Smooth muscle cell (in vitro differentiated cells): Measurements from ENCODE around the gene PRCP. TPM values are rescaled to one million over a fixed set of nuclear protein-coding genes. Genes with fewer than 3 reads are reported as not detected.
A peak's percentile ranks its signal among the peaks of the same experiment; 100 is the strongest.
"Not testable (repeated sequence)": the region's sequence is repeated elsewhere in the genome, so short reads cannot be mapped to it uniquely, and the experiment has no call there.

Source experiments
- DNase-seq: peaks from one replicate; lab custom pipeline; 2025; ENCODE audit not compliant: unreplicated experiment; lab: John Stamatoyannopoulos, UW
- H2AFZ ChIP-seq: fragments of 200-600 bp; sonication (generic); 2 replicates; pipeline ENCODE4 v1.6.0; 2016; ENCODE audit warnings: antibody characterized with exemption, low read depth, mild to moderate bottlenecking
- H3F3A ChIP-seq: fragments of 200-600 bp; sonication (generic); 2 replicates; pipeline ENCODE4 v1.6.0; 2017; ENCODE audit warnings: antibody characterized with exemption, low read depth
- H3K27ac ChIP-seq: fragments of 200-600 bp; sonication (generic); 2 replicates; pipeline ENCODE4 v1.5.1; 2016; ENCODE audit warnings: low read depth, mild to moderate bottlenecking
- H3K27me3 ChIP-seq: fragments of 200-600 bp; sonication (generic); 2 replicates; pipeline ENCODE4 v1.6.1; 2016; ENCODE audit warnings: low read depth, mild to moderate bottlenecking
- H3K36me3 ChIP-seq: fragments of 200-600 bp; sonication (generic); 2 replicates; pipeline ENCODE4 v1.5.1; 2016; ENCODE audit warnings: low read depth
- H3K4me1 ChIP-seq: fragments of 200-600 bp; sonication (generic); 2 replicates; pipeline ENCODE4 v1.5.1; 2016; ENCODE audit warnings: low read depth
- H3K4me2 ChIP-seq: fragments of 200-600 bp; sonication (generic); 2 replicates; pipeline ENCODE4 v1.6.0; 2016; ENCODE audit warnings: mild to moderate bottlenecking
- H3K4me3 ChIP-seq: fragments of 200-600 bp; sonication (generic); 2 replicates; pipeline ENCODE4 v1.5.1; 2016; ENCODE audit warnings: mild to moderate bottlenecking
- H3K79me2 ChIP-seq: fragments of 200-600 bp; sonication (generic); 2 replicates; pipeline ENCODE4 v1.6.0; 2016; ENCODE audit warnings: low read depth, mild to moderate bottlenecking
- H3K9ac ChIP-seq: fragments of 200-600 bp; sonication (generic); 2 replicates; pipeline ENCODE4 v1.6.0; 2016; ENCODE audit warnings: low read depth
- H3K9me3 ChIP-seq: fragments of 200-600 bp; sonication (generic); replicated peaks from 2 replicates; pipeline ENCODE4 v1.5.1; 2016; ENCODE audit warnings: low read depth
- H4K20me1 ChIP-seq: fragments of 200-600 bp; sonication (generic); 2 replicates; pipeline ENCODE4 v1.6.0; 2016; ENCODE audit warnings: low read depth
- WGBS: methylation state at CpG from one replicate; pipeline ENCODE4 v1.1.7; 2016; ENCODE audit warnings: low lambda C conversion rate; 5-methylcytosine and 5-hydroxymethylcytosine counted together
- polyA plus RNA-seq: library from polyadenylated mRNA; unstranded; fragments of >200 nt; fragmentation: Nextera tagmentation; extraction: Ambion mirVana; gene quantifications from 2 replicates; pipeline ENCODE4 v1.2.1, GENCODE V29; 2016
- total RNA-seq: library from RNA; depleted of rRNA; stranded (reverse); fragments of >200 nt; gene quantifications from 2 replicates; pipeline ENCODE4 v1.2.3, GENCODE V29; 2014
- TF ChIP-seq, protein P1 (sequence below): fragments of 200-600 bp; sonication (generic); IDR thresholded peaks from 2 replicates; pipeline ENCODE4 v1.5.1; 2017; ENCODE audit warnings: borderline replicate concordance, mild to moderate bottlenecking, antibody characterized with exemption; ENCODE audit not compliant: insufficient read depth, poor library complexity, severe bottlenecking

The PRCP gene
- total and polyA plus RNA-seq, 2 experiments from 2014 or later, result 78.8 to 84.0 TPM

DNA sequence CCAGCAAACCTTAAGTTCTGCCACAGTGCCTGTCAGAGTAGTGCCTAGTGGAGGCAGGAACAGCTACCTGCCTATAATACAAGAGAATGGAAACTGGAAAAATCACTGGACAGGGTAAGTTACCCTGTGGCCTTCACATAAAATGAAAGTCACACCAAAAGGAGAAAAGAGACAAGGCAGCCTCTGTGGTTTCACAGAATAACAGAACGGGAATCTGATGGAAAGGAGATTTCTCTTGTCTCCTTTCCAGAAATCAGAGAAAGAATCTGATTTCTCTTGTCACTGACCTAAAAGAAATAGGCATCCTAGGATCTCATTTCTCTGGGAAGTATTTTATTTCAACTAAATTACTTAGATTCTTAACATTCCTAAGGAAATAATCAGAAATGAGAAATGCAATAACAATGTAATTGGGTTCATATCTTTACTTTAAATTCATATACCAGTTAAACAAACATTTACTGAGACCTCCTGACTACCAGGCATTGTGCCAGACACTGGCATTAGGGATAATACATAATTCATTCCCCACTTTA, 41.6 kb downstream of the PRCP start:
- H3K9me3 ChIP-seq, result no peaks in the 10 kb centered on the region
- peaks cover 3% of the 10 kb centered on the region for H4K20me1 ChIP-seq
- H3K4me1 ChIP-seq, result peaks cover 3% of the 10 kb centered on the region
- no peaks in the 10 kb centered on the region for H3F3A ChIP-seq
- H3K27ac ChIP-seq, result no peak overlapping the region
- no peak overlapping the region for H2AFZ ChIP-seq
- no peaks in the 10 kb centered on the region for H3K27me3 ChIP-seq
- 38% methylated on average over 1 of the region's 1 CpG for WGBS
- H3K4me2 ChIP-seq, result peak overlapping the region; percentile 13
- no peaks in the 10 kb centered on the region for H3K36me3 ChIP-seq
- TF ChIP-seq, protein P1, sequence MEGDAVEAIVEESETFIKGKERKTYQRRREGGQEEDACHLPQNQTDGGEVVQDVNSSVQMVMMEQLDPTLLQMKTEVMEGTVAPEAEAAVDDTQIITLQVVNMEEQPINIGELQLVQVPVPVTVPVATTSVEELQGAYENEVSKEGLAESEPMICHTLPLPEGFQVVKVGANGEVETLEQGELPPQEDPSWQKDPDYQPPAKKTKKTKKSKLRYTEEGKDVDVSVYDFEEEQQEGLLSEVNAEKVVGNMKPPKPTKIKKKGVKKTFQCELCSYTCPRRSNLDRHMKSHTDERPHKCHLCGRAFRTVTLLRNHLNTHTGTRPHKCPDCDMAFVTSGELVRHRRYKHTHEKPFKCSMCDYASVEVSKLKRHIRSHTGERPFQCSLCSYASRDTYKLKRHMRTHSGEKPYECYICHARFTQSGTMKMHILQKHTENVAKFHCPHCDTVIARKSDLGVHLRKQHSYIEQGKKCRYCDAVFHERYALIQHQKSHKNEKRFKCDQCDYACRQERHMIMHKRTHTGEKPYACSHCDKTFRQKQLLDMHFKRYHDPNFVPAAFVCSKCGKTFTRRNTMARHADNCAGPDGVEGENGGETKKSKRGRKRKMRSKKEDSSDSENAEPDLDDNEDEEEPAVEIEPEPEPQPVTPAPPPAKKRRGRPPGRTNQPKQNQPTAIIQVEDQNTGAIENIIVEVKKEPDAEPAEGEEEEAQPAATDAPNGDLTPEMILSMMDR, result no peak
- no peak overlapping the region for H3K9ac ChIP-seq
- no peak for DNase-seq
- H3K79me2 ChIP-seq, result no peaks in the 10 kb centered on the region
- H3K4me3 ChIP-seq, result no peak overlapping the region

DNA sequence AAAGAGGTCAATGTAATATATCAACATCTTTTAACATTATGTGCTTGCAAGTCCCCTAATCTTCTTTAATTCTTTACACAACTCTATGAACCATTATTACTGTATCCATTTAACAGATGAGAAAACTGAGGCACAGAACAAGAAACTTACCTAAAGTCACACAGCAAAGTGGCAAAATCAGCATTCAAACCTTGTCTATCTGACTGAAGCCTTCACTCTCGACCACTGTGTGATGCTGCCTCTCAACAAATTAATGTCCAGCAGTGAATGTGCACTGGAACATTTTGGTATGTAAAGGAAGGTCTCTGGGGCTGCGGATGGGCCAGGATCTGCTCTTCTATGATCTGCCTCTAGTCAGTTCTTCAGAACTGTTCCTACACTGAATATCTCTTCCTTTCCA, 42.1 kb downstream of the PRCP start:
- TF ChIP-seq, protein P1, result no peak
- Histone ChIP-seq H2AFZ (no peak overlapping the region), H3K4me3 (no peak overlapping the region), H3K9ac (no peak overlapping the region), H4K20me1 (no peaks in the 10 kb centered on the region), H3K9me3 (no peaks in the 10 kb centered on the region), H3K79me2 (no peaks in the 10 kb centered on the region), H3K4me2 (no peak overlapping the region), H3F3A (no peaks in the 10 kb centered on the region), H3K27ac (no peak overlapping the region), H3K27me3 (no peaks in the 10 kb centered on the region), H3K36me3 (no peaks in the 10 kb centered on the region), H3K4me1 (peaks cover 3% of the 10 kb centered on the region)
- no peak for DNase-seq
- 94% methylated on average over 2 of the region's 2 CpGs for WGBS

DNA sequence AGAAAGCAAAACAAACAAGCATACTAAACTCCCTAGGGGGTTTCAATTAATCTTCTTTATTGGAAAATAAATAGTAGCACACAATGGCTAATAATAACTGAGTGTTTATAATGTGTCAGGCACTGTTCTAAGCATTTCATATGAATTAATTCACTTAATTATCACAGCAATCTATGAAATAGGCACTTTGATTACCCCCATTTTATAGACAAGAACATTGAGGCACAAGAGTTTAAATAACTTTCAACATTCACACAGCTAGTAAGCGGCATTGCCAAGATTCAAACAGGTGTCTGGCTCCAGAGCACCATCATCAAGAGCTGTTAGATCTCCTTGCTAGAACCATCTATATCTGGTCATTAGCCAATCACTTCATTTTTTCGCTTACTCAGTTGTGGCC, 43.1 kb downstream of the PRCP start:
- H3K4me1 ChIP-seq, result peaks cover 3% of the 10 kb centered on the region
- H3K9ac ChIP-seq, result no peak overlapping the region
- no peaks in the 10 kb centered on the region for H3K79me2 ChIP-seq
- H3K9me3 ChIP-seq, result no peaks in the 10 kb centered on the region
- TF ChIP-seq, protein P1, result no peak
- H2AFZ ChIP-seq, result no peak overlapping the region
- 96% methylated on average over 2 of the region's 2 CpGs for WGBS
- no peak overlapping the region for H3K27ac ChIP-seq
- H4K20me1 ChIP-seq, result no peaks in the 10 kb centered on the region
- no peaks in the 10 kb centered on the region for H3K36me3 ChIP-seq
- DNase-seq, result no peak
- H3K4me3 ChIP-seq, result no peak overlapping the region
- no peaks in the 10 kb centered on the region for H3F3A ChIP-seq
- no peak overlapping the region for H3K4me2 ChIP-seq
- H3K27me3 ChIP-seq, result no peaks in the 10 kb centered on the region

DNA sequence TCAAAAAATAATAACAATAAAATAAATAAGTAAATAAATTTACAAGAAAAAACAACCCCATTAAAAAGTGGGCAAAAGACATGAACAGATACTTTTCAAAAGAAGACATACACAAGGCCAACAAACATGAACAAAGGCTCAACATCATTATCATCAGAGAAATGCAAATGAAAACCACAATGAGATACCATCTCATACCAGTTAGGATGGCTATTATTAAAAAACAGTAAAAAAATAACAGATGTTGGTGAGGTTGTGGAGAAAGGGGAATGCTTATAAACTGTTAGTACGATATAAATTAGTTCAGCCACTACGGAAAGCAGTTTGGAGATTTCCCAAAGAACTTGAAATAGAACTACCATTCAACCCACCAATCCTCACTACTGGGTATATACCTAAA, 44.6 kb downstream of the PRCP start:
- no peaks in the 10 kb centered on the region for H3K79me2 ChIP-seq
- TF ChIP-seq, protein P1, result no peak
- 95% methylated on average over 2 of the region's 2 CpGs for WGBS

DNA sequence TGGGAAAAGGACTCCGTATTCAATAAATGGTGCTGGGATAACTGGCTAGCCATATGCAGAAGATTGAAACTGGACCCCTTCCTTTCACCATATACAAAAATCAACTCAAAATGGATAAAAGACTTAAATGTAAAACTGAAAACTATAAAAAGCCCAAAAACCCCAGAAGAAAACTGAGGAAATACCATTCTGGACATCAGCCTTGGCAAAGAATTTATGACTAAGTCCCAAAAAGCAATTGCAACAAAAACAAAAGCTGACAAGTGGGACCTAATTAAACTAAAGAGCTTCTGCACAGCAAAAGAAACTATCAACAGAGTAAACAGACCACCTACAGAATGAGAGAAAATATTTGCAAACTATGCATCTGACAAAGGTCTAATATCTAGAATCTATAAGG, 45.3 kb downstream of the PRCP start:
- H3K79me2 ChIP-seq, H2AFZ ChIP-seq, H3K4me1 ChIP-seq, H3K9me3 ChIP-seq, H3K27ac ChIP-seq, H3K9ac ChIP-seq, H3K36me3 ChIP-seq, H4K20me1 ChIP-seq, H3F3A ChIP-seq, DNase-seq, H3K4me3 ChIP-seq, H3K4me2 ChIP-seq, H3K27me3 ChIP-seq: not testable (repeated sequence)
- 100% methylated on average over 1 of the region's 1 CpG for WGBS

More for the DNA sequence above, 44.6 kb downstream of the PRCP start:
- Histone ChIP-seq H3K4me1 (peaks cover 3% of the 10 kb centered on the region), H3K9me3 (no peaks in the 10 kb centered on the region), H3K36me3 (no peaks in the 10 kb centered on the region), H3K4me2 (no peak overlapping the region), H4K20me1 (no peaks in the 10 kb centered on the region), H2AFZ (no peak overlapping the region), H3F3A (no peaks in the 10 kb centered on the region), H3K27ac (no peak overlapping the region), H3K9ac (no peak overlapping the region), H3K4me3 (no peak overlapping the region), H3K27me3 (no peaks in the 10 kb centered on the region)
- DNase-seq, result no peak
